ENCODE results near the gene FRMPD4.

Gene FRMPD4

DNA sequence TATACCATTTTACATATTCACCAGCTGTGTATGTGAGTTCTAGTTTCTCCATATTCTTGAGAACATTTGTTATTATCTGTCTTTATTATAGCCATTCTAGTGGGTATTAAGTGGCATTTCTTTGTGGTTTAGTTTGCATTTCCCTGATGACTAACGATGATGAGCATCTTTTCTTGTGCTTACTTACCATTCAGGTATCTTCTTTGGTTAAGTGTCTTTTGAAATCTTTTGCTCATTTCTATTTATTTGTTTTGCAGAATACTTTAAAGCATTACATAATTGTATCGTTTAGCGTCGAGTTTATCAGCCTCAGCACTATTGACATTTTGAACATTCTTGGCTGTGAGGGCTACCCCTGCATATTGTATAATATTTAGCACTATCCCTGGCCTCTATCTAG, 85.4 kb downstream of the FRMPD4 start:
- Mint-ChIP-seq H3K27me3 (ENCODE audit: low read depth) (peaks cover 9% of the 10 kb centered on the region), H3K4me3 (no peak overlapping the region), H3K27ac (no peak overlapping the region), H3K4me1 (no peaks in the 10 kb centered on the region), H3K36me3 (ENCODE audit: low read depth) (no peaks in the 10 kb centered on the region), H3K9me3 (peaks cover 9% of the 10 kb centered on the region)
- TF ChIP-seq, protein P1, sequence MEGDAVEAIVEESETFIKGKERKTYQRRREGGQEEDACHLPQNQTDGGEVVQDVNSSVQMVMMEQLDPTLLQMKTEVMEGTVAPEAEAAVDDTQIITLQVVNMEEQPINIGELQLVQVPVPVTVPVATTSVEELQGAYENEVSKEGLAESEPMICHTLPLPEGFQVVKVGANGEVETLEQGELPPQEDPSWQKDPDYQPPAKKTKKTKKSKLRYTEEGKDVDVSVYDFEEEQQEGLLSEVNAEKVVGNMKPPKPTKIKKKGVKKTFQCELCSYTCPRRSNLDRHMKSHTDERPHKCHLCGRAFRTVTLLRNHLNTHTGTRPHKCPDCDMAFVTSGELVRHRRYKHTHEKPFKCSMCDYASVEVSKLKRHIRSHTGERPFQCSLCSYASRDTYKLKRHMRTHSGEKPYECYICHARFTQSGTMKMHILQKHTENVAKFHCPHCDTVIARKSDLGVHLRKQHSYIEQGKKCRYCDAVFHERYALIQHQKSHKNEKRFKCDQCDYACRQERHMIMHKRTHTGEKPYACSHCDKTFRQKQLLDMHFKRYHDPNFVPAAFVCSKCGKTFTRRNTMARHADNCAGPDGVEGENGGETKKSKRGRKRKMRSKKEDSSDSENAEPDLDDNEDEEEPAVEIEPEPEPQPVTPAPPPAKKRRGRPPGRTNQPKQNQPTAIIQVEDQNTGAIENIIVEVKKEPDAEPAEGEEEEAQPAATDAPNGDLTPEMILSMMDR (IDR thresholded peaks at IDR 0.05; ENCODE audit: unreplicated experiment in 3 of 3) = no peak

DNA sequence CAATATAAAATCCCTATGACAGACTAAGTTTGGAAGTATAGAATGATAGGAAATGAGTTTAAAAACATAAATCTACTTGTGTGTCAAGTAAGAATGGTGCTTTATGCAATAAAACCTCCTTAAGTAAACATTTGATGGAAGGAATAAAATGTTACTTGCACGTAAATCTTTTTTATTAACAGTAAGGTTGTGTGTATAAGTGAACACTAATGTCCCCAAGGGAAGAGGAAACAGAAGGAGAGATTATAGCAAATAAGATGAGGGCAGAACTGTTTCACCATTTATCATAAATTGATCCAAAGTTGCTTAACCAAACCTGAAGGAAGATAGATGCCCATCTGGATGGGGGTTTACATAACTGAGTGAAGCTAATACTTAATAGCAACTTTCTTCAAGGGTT, 86.8 kb downstream of the FRMPD4 start:
- Mint-ChIP-seq H3K27ac (no peak overlapping the region), H3K4me1 (no peaks in the 10 kb centered on the region), H3K9me3 (peaks cover 14% of the 10 kb centered on the region), H3K27me3 (ENCODE audit: low read depth) (peaks cover 9% of the 10 kb centered on the region), H3K4me3 (no peak overlapping the region), H3K36me3 (ENCODE audit: low read depth) (no peaks in the 10 kb centered on the region)
- TF ChIP-seq, protein P1 (IDR thresholded peaks at IDR 0.05; ENCODE audit: unreplicated experiment in 3 of 3) = no peak

DNA sequence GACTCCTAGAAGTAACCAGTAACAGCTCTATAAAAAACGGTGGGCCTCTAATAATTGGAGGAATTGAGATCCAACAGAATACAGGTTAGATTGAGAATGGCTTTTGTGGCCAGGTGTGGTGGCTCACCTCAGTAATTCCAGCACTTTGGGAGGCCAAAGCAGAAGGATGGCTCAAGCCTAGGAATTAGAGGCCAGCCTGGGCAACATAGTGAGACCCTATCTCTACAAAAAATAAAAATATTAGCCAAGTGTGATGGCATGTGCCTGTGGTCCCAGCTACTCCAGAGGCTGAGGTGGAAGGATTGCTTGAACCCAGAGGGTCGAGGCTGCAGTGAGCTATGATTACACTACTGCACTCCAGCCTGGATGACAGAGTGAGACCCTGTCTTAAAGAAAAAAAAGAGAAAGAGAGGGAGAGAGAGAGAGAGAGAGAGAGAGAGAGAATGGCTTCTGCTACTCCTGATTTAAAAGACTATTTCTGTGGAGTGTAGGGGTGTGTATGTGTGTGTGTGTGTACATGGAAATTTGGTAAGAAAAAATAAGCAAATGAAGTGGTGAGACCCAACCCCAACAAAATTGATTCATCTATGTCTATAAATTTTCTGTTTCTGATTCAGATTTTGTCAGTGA, 89.3 kb downstream of the FRMPD4 start:
- Mint-ChIP-seq H3K36me3 (ENCODE audit: low read depth) (no peaks in the 10 kb centered on the region), H3K4me3 (no peak overlapping the region), H3K27ac (no peak overlapping the region), H3K27me3 (ENCODE audit: low read depth) (peaks cover 4% of the 10 kb centered on the region), H3K4me1 (no peaks in the 10 kb centered on the region), H3K9me3 (peaks cover 8% of the 10 kb centered on the region)
- TF ChIP-seq, protein P1 (IDR thresholded peaks at IDR 0.05; ENCODE audit: unreplicated experiment in 3 of 3) = no peak

DNA sequence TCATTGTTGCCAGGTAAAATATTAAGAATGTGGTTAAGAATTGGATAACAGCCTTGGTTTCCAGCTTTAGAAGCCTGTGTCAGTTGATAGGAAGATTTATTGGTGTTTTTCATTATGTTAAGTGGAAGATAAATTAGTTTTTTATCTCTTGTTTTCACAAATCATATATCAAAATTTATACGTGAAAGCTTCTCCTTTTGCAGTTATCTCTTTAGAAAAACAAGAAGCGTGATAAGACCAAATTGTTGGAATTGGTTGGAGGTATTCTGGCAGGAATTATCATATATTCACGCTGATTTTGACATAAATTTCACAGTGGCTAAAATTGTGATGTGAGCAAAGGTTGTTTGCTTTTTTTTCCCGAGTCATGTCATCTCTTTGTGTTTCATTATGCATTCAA, 90.6 kb downstream of the FRMPD4 start:
- Mint-ChIP-seq H3K4me1 (no peaks in the 10 kb centered on the region), H3K36me3 (ENCODE audit: low read depth) (no peaks in the 10 kb centered on the region), H3K27ac (no peak overlapping the region), H3K9me3 (peaks cover 8% of the 10 kb centered on the region), H3K27me3 (ENCODE audit: low read depth) (peaks cover 4% of the 10 kb centered on the region), H3K4me3 (no peak overlapping the region)
- TF ChIP-seq, protein P1 (IDR thresholded peaks at IDR 0.05; ENCODE audit: unreplicated experiment in 3 of 3) = no peak

DNA sequence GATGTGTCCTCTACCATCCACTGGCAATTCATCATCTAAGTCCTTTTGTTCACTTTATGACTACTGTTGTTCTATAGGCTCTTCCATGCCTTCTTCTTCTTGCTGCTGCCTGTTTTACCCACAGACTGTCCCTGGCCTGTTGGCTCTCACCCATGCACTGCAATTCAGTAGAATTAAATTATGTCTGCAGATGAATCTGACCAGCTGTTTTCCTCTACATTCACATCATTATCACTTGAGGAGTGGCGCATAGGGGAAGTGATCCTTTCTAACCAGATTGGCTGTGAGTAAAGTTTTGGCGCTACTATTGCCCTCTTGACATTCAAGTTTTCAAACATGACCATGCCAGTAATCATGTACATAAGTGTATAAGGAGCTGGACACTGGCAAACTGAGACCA, 91.7 kb downstream of the FRMPD4 start:
- no peak overlapping the region for H3K4me3 Mint-ChIP-seq
- H3K27ac Mint-ChIP-seq = no peak overlapping the region

More for the DNA sequence above, 91.7 kb downstream of the FRMPD4 start:
- Mint-ChIP-seq H3K4me1 (no peaks in the 10 kb centered on the region), H3K27me3 (ENCODE audit: low read depth) (peaks cover 7% of the 10 kb centered on the region), H3K9me3 (peaks cover 10% of the 10 kb centered on the region), H3K36me3 (ENCODE audit: low read depth) (no peaks in the 10 kb centered on the region)
- TF ChIP-seq, protein P1 (IDR thresholded peaks at IDR 0.05; ENCODE audit: unreplicated experiment in 3 of 3) = no peak
